GM21447 (cell line): ENCODE results near the gene CD83.
"Not testable (repeated sequence)": the region's sequence is repeated elsewhere in the genome, so short reads cannot be mapped to it uniquely, and the experiment has no call there.

Experiments used
- ATAC-seq: cut with Tn5 transposase; IDR thresholded peaks from one replicate; pipeline ENCODE4 v1.9.1; 2021; ENCODE audit not compliant: unreplicated experiment

CD83 gene

GRCh38 chr6:14146506-14147096, 29.0 kb downstream of the CD83 start:
- ATAC-seq: no peak

GRCh38 chr6:14147891-14148290, 30.3 kb downstream of the CD83 start:
- ATAC-seq: no peak

- no peak for ATAC-seq
Observed at GRCh38 chr6:14148471-14148870, 30.9 kb downstream of the CD83 start.

- no peak for ATAC-seq
Observed at GRCh38 chr6:14149053-14149738, 31.6 kb downstream of the CD83 start.

DNA sequence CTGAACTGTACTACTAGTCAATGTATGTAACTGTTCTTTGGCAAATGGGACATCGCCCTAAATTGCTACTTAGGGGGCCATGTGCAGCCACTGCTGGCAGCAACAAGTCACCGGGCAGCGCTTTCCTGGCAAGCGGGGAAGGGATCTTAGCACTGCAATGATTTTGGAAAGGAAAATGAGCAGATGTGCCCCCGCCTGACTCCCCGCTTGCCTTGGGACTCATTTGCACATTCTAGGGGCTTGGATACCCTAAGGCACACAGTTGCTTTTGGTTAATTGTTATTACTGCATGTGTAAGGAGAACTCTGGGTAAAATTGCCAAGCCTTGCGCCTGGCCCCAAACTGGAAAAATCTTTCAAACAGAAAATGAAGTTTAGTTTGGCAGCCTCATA, 32.2 kb downstream of the CD83 start:
- ATAC-seq: no peak

DNA sequence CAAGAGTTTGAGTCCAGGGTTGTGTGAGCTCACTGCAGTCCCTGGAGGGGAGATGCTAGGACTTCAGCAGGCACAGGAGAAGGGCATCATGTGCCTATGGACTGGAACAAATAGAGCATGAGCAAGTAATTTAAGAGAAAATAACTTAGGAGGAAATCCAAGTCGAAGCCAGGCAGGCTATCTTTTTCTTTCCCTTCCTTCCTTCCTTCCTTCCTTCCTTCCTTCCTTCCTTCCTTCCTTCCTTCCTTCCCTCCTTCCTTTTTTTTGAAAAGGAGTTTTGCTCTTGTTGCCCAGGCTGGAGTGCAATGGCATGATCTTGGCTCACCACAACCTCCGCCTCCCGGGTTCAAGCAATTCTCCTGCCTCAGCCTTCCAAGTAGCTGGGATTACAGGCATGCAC, 33.7 kb downstream of the CD83 start:
- ATAC-seq: not testable (repeated sequence)

DNA sequence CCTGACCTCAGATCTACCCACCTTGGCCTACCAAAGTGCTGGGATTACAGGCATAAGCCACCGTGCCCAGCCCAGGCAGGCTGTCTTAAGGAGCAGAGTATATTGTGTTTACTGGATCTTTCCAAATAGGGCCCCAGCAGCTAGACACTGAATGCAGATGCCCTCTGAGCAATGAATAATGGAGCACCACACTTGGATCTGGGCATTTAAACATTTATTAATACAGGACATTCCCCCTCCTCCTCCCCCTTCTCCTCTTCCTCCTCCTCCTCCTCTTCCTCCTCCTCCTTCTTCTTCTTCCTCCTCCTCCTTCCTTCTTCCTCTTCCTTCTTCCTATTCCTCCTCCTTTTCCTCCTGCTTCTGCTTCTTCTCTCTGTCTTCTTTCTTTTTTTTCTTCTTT, 34.2 kb downstream of the CD83 start:
- ATAC-seq: no peak

DNA sequence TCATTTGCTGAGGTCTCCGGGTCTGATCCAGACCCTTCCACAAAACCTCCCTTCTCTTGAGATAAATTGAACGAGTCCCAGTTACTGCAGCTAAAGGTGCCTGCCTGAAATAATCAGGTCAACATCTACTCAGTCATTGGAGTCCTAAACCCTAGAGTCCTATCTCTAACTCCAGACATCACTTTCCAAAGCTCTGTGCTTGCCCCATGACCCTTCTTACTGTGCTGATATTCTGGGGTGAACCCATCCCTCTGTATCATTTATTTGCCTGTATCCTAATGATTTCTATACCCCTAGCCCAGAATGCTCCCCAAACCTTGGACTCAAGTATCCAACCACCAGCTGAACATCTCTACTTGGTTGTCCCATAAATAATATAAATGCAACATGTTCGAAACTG, 35.7 kb downstream of the CD83 start:
- no peak for ATAC-seq

DNA sequence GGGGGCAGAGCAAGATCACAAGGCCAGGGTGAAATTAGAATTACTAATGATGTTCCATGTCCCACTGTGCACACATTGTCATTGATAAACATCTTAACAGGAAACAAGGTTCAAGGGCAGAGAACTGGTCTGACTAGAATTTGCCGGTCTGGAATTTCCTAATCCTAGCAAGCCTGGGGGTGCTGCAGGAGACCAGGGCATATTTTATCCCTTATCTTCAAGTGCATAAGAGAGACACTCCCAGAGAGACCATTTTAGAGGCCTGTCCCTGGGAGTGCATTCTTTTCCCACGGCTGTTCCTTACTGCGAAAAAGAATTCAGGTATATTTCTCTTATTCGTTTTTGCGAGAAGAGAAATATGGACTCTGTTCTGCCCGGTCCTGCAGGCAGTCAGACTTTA, 41.5 kb downstream of the CD83 start:
- no peak for ATAC-seq

- no peak for ATAC-seq
Observed at GRCh38 chr6:14162826-14163225, 45.3 kb downstream of the CD83 start.

- ATAC-seq: no peak
Observed at GRCh38 chr6:14165091-14165490, 47.5 kb downstream of the CD83 start.

DNA sequence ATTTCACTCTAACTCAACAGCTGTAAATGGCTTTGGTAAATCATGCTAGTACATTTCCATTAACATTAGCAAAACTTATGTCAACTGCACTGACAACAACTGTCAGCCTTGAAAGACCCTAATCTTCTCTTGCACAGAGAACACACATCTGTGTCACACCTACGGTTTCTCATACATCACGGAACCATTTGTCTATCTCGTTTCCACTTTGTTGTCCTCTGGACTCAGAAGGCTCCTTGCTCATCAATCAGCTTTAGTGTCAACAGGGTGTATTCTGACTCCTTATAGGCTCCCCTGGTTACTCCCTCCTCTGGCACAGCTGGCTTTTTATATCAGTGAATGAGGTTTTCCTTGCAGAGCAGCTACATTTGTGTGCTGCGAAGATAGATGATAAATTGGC, 49.3 kb downstream of the CD83 start:
- no peak for ATAC-seq

- no peak for ATAC-seq
Observed at GRCh38 chr6:14170128-14170527, 52.6 kb downstream of the CD83 start.

- ATAC-seq: no peak
Observed at GRCh38 chr6:14172562-14172961, 55.0 kb downstream of the CD83 start.

DNA sequence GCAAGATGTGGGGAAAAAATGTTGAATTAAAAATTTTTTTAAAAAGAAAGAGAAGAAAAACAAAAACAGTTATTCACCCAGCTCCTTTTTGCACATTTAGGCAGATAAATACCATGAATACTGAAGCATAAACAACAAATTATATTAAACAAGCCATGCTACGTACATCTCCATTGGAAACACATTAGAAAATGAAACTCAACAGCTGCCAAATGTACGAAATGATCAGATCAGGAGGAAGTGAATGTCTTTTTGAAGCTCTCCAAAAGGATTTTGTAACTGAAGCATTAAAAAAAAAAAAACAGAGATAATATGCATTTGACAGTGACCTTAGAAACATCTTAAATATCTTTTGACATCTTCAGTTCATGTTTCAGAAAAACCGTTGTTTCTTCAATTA, 56.7 kb downstream of the CD83 start:
- ATAC-seq: no peak

- no peak for ATAC-seq
Observed at GRCh38 chr6:14174996-14175395, 57.4 kb downstream of the CD83 start.

DNA sequence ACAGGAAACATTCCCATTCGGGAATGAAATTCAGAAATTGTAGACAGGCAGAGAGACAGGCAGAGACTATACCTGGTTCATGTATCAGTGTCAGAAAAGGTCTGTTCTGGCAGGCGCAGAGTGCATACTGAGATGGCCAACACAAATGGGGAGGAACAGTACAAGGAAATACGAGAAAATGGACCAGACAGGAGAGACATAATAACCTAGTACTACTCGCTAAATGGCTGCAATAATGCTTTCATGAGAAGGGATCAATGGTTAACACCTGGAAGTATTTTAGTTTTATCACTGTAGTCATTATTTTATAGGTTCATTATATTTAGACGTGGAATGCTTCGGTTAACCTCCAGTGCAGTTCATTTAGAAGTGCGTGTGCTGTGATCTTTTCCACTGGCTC, 58.9 kb downstream of the CD83 start:
- no peak for ATAC-seq

GRCh38 chr6:14177413-14178082, 60.0 kb downstream of the CD83 start:
- no peak for ATAC-seq

DNA sequence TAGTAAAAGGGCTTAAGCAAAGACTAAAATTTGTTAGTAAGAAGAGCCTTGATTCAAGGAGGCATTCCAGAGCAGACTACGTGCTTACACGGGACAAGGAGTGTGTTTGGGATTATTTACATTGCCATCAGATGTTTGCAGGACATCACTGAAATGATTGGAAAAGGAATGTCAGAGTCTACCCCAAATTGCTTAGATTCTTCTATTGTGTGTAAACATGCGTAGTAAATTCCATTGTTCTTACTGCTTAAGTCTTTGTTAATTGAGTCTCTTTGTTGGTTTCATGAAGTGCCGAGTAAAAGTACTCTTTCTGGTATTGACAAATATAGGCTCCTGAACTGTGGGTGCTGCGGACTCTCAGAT, 60.5 kb downstream of the CD83 start:
- ATAC-seq: no peak

- no peak for ATAC-seq
Observed at GRCh38 chr6:14180609-14181008, 63.0 kb downstream of the CD83 start.

- ATAC-seq: no peak
Observed at GRCh38 chr6:14182916-14183315, 65.3 kb downstream of the CD83 start.
